ENCODE data around the gene MCCD1.
"Not testable (repeated sequence)": the region's sequence is repeated elsewhere in the genome, so short reads cannot be mapped to it uniquely, and the experiment has no call there.

Gene MCCD1

DNA sequence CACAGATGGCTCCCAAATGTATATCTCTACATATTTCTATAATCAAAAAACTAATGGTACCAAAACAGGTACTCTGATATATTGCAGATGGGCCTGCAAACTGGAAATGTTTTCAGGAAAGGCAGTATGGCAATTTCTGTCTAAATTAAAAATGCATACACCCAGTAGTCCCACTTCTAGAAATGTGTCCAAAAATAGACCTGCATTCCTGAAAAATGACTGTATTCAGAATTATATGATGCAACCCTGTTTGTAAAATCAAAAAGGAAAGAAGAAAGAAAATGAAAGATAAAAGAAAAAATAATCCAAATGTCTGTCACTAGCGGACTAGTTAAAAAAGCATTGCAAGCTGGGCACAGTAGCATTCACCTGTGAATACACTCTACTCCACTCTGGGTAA lies 43.7 kb upstream of the MCCD1 start:
- Histone ChIP-seq H3K27me3 (replicated peaks; ENCODE audit: control insufficient read depth, insufficient read depth, low read length) (no peaks in the 10 kb centered on the region), H3K4me3 (replicated peaks; ENCODE audit: low read depth, low read length) (no peak overlapping the region), H3K36me3 (ENCODE audit: control insufficient read depth, insufficient read depth, low read length) (no peaks in the 10 kb centered on the region)
- no peak for DNase-seq (ENCODE audit: extremely low read depth, insufficient read length)
- TF ChIP-seq, protein P1, sequence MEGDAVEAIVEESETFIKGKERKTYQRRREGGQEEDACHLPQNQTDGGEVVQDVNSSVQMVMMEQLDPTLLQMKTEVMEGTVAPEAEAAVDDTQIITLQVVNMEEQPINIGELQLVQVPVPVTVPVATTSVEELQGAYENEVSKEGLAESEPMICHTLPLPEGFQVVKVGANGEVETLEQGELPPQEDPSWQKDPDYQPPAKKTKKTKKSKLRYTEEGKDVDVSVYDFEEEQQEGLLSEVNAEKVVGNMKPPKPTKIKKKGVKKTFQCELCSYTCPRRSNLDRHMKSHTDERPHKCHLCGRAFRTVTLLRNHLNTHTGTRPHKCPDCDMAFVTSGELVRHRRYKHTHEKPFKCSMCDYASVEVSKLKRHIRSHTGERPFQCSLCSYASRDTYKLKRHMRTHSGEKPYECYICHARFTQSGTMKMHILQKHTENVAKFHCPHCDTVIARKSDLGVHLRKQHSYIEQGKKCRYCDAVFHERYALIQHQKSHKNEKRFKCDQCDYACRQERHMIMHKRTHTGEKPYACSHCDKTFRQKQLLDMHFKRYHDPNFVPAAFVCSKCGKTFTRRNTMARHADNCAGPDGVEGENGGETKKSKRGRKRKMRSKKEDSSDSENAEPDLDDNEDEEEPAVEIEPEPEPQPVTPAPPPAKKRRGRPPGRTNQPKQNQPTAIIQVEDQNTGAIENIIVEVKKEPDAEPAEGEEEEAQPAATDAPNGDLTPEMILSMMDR (IDR thresholded peaks at IDR 0.05; ENCODE audit: insufficient read depth, low read length, poor library complexity, severe bottlenecking): no peak

DNA sequence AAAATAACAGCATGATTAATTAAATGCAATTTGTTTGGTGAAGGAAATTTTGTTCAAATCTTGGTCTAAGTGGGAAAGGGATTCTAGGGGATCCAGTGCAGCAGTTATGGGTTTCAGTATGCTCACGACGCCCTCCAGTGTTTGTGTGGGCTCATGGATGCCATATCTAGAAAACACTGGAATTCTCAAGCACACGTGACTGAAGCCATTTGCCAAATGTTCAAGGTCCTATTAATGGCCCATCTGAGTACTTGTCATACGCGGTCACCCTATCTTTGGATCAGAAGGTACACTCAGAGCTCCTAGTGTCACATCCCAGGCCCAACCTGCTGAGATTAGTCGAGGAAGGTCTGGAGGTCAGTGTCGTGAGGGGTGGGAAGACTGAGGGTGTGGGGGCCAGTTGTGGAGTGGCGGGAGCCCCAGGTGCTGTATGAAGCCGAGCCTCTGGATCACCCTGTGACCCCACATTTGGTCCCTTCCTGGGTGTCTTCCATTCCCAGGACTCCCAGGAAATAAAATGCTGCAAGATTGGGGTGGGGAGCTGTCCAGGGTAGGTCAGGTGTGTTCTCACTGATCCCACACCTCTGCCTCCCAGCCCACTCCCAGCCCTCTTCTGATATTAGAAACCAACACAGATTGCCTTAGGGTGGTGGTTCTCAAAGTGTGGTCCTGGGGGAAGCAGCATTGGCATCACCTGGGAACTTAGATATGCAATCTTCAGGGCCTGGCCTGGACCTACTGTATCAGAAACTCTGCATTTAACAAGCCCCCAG lies 42.5 kb upstream of the MCCD1 start:
- H3K36me3 ChIP-seq (ENCODE audit: control insufficient read depth, insufficient read depth, low read length); H3K4me3 ChIP-seq (replicated peaks; ENCODE audit: low read depth, low read length); H3K27me3 ChIP-seq (replicated peaks; ENCODE audit: control insufficient read depth, insufficient read depth, low read length); DNase-seq (ENCODE audit: extremely low read depth, insufficient read length): not testable (repeated sequence)

DNA sequence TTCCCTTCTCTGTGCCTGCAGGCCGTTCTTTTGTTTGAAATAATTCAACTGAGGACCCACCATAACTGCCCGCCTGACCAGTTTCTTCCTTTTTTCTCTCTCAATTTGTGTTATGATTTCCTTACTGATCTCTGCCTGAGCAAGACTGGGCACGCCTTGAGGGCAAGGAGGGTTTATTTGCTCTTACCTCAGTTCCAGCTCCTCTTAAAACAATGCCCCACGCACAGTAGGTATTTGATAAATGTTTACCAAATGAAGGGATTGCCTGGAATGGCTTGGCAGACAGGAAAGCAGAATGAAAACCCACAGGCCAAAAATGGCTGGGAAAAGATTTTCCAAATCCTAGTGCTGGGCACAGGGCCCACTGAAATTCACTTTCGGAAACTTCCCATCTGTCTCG lies 41.1 kb upstream of the MCCD1 start:
- DNase-seq (ENCODE audit: extremely low read depth, insufficient read length); H3K4me3 ChIP-seq (replicated peaks; ENCODE audit: low read depth, low read length); H3K27me3 ChIP-seq (replicated peaks; ENCODE audit: control insufficient read depth, insufficient read depth, low read length); H3K36me3 ChIP-seq (ENCODE audit: control insufficient read depth, insufficient read depth, low read length): not testable (repeated sequence)

DNA sequence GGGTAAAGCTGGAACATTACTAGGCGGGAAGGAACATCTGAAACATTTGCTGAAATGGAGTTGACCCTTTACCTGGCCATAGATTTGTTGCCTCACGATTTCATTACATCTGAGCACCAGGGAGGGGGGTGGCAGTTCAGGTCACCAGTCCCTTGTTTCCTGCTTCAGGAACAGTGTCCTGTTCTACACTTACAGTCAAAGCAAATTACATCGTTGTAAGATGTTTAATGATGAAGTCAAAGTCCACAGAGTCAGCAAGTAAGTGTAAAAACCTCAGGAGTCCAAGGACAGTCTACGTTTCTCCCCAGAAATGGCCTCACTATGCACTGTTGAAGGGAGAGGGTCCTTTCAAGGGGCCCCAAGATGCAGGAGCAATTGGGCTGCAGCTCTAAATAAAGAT lies 39.7 kb upstream of the MCCD1 start:
- DNase-seq (ENCODE audit: extremely low read depth, insufficient read length): no peak
- H3K27me3 ChIP-seq (replicated peaks; ENCODE audit: control insufficient read depth, insufficient read depth, low read length): no peaks in the 10 kb centered on the region
- TF ChIP-seq, protein P1 (IDR thresholded peaks at IDR 0.05; ENCODE audit: insufficient read depth, low read length, poor library complexity, severe bottlenecking): no peak
- H3K36me3 ChIP-seq (ENCODE audit: control insufficient read depth, insufficient read depth, low read length): no peaks in the 10 kb centered on the region
- no peak overlapping the region for H3K4me3 ChIP-seq (replicated peaks; ENCODE audit: low read depth, low read length)

DNA sequence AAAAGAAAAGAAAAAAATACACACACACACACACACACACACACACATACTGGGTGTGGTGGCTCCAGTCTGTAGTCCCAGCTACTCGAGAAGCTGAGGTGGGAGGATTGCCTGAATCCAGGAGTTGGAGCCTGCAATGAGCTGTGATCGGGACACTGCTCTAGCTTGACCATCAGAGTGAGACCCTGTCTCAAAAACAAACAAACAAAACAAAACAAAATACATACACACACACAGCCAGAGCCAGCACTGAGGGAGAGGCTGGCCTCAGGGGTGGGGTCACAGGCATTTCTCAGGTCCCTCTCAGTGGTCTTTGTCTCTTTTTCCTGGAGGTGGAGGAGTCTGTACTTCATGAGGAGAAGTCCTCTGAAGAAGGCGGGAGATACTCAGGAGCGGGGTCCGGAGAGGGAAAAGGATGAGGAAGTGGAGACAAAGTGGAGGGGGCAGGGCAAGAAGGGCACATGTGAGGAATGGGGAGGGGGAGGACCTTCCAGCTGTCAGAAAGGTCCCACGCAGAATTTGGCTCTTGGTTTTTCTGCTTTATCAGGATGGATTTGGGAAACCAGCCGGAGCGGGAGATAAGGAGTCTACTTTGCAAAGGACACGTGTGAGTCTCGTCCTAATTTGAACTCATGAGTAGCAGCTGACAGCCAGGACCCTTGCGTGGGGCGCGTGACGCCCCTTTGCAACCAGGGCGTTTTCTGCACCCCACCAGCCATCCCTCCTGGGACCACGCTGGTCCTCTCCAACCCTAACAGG lies 38.5 kb upstream of the MCCD1 start:
- DNase-seq (ENCODE audit: extremely low read depth, insufficient read length): no peak
- no peaks in the 10 kb centered on the region for H3K27me3 ChIP-seq (replicated peaks; ENCODE audit: control insufficient read depth, insufficient read depth, low read length)
- H3K4me3 ChIP-seq (replicated peaks; ENCODE audit: low read depth, low read length): no peak overlapping the region
- H3K36me3 ChIP-seq (ENCODE audit: control insufficient read depth, insufficient read depth, low read length): no peaks in the 10 kb centered on the region
- TF ChIP-seq, protein P1 (IDR thresholded peaks at IDR 0.05; ENCODE audit: insufficient read depth, low read length, poor library complexity, severe bottlenecking): no peak

DNA sequence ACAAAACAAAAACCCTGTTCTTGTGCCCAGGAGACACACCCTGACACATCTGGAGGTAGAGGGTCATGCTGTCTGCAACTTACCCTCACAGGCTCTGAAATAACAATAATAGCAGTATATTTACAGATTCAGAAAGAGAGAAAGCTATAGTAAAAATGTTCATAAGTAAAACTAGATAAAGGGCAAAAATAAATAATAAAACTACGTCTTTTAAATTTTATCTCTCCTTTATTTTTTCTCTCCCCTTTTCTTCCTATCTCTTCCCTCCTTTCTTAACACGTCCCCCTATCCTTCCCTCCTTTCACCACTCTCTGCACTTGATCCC lies 35.2 kb upstream of the MCCD1 start:
- H3K4me3 ChIP-seq (replicated peaks; ENCODE audit: low read depth, low read length): peak overlapping the region; percentile 85
- not testable (repeated sequence) for H3K27me3 ChIP-seq (replicated peaks; ENCODE audit: control insufficient read depth, insufficient read depth, low read length); H3K36me3 ChIP-seq (ENCODE audit: control insufficient read depth, insufficient read depth, low read length); DNase-seq (ENCODE audit: extremely low read depth, insufficient read length)

DNA sequence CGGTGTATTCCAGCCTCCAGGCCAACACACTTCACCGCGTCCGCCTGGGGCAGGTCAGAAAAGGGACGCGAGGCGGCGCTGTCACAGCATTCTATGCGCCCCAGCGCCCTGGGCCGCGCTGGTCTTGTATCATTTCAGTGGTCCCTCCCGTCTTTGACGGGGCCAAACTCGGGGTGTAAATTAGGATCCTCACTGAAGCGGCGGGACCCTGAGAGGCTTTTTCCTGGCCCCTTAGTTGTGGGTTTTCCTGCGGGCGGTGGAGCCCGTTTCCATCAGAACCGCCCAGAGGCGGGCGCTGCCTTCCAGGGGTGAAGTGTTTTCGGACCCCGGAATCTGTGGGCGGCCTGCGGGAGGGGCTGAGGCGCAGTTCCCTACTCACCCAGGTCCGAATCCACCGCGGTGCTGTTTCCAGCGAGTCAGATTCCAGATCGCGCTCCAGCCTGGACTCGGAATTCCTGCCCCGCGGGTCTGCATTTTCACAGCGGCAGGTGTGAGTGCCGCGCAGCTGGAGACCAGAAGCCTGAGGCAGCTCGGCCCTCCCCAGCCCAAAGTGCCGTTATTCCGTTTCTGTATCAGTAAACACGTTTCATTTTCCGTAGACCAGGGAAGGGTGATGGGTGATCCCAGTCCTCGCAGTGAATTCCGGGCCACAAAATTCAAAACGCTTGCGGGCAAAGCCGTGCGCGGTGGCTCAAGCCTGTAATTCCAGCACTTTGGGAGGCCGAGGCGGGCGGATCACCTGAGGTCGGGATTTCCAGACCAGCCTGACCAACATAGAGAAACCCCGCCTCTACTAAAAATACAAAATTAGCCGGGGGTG lies 34.7 kb upstream of the MCCD1 start:
- TF ChIP-seq, protein P1 (IDR thresholded peaks at IDR 0.05; ENCODE audit: insufficient read depth, low read length, poor library complexity, severe bottlenecking): peak; percentile 98
- Histone ChIP-seq H3K4me3 (replicated peaks; ENCODE audit: low read depth, low read length) (peak overlapping the region; percentile 85), H3K36me3 (ENCODE audit: control insufficient read depth, insufficient read depth, low read length) (no peaks in the 10 kb centered on the region), H3K27me3 (replicated peaks; ENCODE audit: control insufficient read depth, insufficient read depth, low read length) (no peaks in the 10 kb centered on the region)
- peak; percentile 87 for DNase-seq (ENCODE audit: extremely low read depth, insufficient read length)

All from GM06990 (cell line).